ENCODE measurements around the gene TBC1D25. TPM values are rescaled to one million over a fixed set of nuclear protein-coding genes. Genes with fewer than 3 reads are reported as not detected.
A peak's percentile ranks its signal among the peaks of the same experiment; 100 is the strongest.

TBC1D25 gene
- total and polyA plus RNA-seq, 2 experiments from 2014 or later = 17.5 to 18.1 TPM

DNA sequence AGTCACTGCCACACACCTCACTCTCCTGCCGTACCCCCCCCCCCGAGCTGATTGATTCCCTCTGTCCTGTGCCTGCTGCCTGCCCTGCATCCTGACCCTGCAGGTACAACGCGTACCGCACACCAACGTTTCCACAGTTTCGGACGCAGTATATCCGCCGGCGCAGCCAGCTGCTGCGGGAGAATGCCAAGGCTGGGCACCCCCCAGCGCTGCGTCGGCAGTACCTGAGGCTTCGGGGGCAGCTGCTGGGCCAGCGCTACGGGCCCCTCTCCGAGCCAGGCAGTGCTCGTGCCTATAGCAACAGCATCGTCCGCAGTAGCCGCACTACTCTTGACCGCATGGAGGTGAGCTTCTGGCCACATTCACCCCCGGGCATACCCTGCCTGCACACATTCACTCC, 59.1 kb downstream of the TBC1D25 start:
- Histone ChIP-seq H3K36me3 (no peaks in the 10 kb centered on the region), H3K27me3 (no peaks in the 10 kb centered on the region), H3K4me3 (peak overlapping the region; percentile 68), H3K9me3 (ENCODE audit: low read depth) (no peaks in the 10 kb centered on the region), H3K4me1 (ENCODE audit: low read depth) (no peaks in the 10 kb centered on the region), H3K27ac (no peak overlapping the region)
- no peak for DNase-seq (ENCODE audit: low read depth in 1 of 2, low spot score in 1 of 2)
- TF ChIP-seq, protein P1, sequence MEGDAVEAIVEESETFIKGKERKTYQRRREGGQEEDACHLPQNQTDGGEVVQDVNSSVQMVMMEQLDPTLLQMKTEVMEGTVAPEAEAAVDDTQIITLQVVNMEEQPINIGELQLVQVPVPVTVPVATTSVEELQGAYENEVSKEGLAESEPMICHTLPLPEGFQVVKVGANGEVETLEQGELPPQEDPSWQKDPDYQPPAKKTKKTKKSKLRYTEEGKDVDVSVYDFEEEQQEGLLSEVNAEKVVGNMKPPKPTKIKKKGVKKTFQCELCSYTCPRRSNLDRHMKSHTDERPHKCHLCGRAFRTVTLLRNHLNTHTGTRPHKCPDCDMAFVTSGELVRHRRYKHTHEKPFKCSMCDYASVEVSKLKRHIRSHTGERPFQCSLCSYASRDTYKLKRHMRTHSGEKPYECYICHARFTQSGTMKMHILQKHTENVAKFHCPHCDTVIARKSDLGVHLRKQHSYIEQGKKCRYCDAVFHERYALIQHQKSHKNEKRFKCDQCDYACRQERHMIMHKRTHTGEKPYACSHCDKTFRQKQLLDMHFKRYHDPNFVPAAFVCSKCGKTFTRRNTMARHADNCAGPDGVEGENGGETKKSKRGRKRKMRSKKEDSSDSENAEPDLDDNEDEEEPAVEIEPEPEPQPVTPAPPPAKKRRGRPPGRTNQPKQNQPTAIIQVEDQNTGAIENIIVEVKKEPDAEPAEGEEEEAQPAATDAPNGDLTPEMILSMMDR (IDR thresholded peaks at IDR 0.05; ENCODE audit: low read depth, low read length) = no peak

GRCh38 chrX:48599341-48599740, 59.8 kb downstream of the TBC1D25 start:
- H3K4me1 ChIP-seq (ENCODE audit: low read depth) = no peaks in the 10 kb centered on the region
- H3K27ac ChIP-seq = no peak overlapping the region
- TF ChIP-seq, protein P1 (IDR thresholded peaks at IDR 0.05; ENCODE audit: low read depth, low read length) = no peak
- no peak overlapping the region for H3K4me3 ChIP-seq
- no peaks in the 10 kb centered on the region for H3K9me3 ChIP-seq (ENCODE audit: low read depth)
- DNase-seq (ENCODE audit: low read depth in 1 of 2, low spot score in 1 of 2) = no peak
- no peaks in the 10 kb centered on the region for H3K27me3 ChIP-seq
- no peaks in the 10 kb centered on the region for H3K36me3 ChIP-seq

DNA sequence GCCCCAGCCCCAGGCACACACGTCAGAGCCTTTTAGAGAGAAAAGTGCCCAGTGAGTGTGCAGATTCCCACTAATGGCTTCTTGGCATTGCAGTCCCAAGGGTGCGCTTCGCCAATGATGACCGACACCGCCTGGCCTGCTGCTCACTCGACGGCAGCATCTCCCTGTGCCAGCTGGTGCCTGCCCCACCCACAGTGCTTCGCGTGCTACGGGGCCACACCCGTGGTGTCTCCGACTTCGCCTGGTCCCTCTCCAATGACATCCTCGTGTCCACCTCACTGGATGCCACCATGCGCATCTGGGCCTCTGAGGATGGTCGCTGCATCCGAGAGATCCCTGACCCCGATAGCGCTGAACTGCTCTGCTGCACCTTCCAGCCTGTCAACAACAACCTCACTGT, 60.7 kb downstream of the TBC1D25 start:
- H3K27me3 ChIP-seq = no peaks in the 10 kb centered on the region
- TF ChIP-seq, protein P1 (IDR thresholded peaks at IDR 0.05; ENCODE audit: low read depth, low read length) = no peak
- H3K4me1 ChIP-seq (ENCODE audit: low read depth) = no peaks in the 10 kb centered on the region
- H3K9me3 ChIP-seq (ENCODE audit: low read depth) = no peaks in the 10 kb centered on the region
- no peak overlapping the region for H3K27ac ChIP-seq
- no peaks in the 10 kb centered on the region for H3K36me3 ChIP-seq
- no peak for DNase-seq (ENCODE audit: low read depth in 1 of 2, low spot score in 1 of 2)
- H3K4me3 ChIP-seq = no peak overlapping the region

DNA sequence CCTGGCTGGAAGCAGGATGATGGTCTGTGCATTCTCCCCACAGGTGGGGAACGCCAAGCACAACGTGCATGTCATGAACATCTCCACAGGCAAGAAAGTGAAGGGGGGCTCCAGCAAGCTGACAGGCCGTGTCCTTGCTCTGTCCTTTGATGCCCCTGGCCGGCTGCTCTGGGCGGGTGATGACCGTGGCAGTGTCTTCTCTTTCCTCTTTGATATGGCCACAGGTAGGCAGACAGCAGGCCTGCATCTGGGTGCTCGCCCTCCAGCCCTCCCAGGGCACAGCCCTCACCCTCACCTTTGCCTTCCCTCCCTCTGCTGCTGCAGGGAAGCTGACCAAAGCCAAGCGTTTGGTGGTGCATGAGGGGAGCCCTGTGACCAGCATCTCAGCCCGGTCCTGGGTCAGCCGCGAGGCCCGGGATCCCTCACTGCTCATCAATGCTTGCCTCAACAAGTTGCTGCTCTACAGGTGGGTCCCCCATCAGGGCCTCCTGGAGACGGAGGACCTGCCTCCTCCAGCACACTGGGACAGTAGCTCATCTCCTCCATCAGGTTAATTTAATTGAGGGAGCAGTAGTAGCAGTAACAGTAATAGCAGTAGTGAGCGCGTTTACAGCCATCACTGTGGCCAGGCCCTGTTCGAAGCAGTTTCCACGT, 62.4 kb downstream of the TBC1D25 start:
- Histone ChIP-seq H3K4me3 (no peak overlapping the region), H3K9me3 (ENCODE audit: low read depth) (no peaks in the 10 kb centered on the region), H3K36me3 (no peaks in the 10 kb centered on the region), H3K4me1 (ENCODE audit: low read depth) (no peaks in the 10 kb centered on the region), H3K27ac (no peak overlapping the region), H3K27me3 (no peaks in the 10 kb centered on the region)
- TF ChIP-seq, protein P1 (IDR thresholded peaks at IDR 0.05; ENCODE audit: low read depth, low read length) = no peak
- DNase-seq (ENCODE audit: low read depth in 1 of 2, low spot score in 1 of 2) = no peak

DNA sequence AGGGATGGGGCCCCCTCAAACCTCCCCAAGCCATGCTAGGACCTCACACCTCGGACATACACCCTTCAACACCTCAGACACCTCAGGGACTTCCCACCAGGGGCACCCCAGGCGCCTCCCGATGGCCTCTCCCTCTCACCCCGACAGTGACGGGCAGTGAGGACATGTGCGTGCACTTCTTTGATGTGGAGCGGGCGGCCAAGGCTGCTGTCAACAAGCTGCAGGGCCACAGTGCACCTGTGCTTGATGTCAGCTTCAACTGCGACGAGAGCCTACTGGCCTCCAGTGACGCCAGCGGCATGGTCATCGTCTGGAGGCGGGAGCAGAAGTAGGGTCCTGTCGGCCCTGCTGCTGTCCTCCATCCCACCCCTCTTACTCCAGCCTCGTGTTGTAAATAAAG, 65.2 kb downstream of the TBC1D25 start:
- TF ChIP-seq, protein P1 (IDR thresholded peaks at IDR 0.05; ENCODE audit: low read depth, low read length) = no peak
- H3K36me3 ChIP-seq = no peaks in the 10 kb centered on the region
- no peaks in the 10 kb centered on the region for H3K27me3 ChIP-seq
- H3K4me1 ChIP-seq (ENCODE audit: low read depth) = no peaks in the 10 kb centered on the region
- no peak for DNase-seq (ENCODE audit: low read depth in 1 of 2, low spot score in 1 of 2)
- no peak overlapping the region for H3K4me3 ChIP-seq
- H3K9me3 ChIP-seq (ENCODE audit: low read depth) = no peaks in the 10 kb centered on the region
- H3K27ac ChIP-seq = no peak overlapping the region
